Neural cell (in vitro differentiated cells): ENCODE measurements around the gene KRT74. TPM values are rescaled to one million over a fixed set of nuclear protein-coding genes. Genes with fewer than 3 reads are reported as not detected.

ENCODE experiments used
- H2AFZ ChIP-seq: fragments of 200-600, 300-800 bp; sonication (generic), shearing (Covaris generic); 2 replicates; pipeline ENCODE4 v1.6.0; 2014; ENCODE audit warnings: low read depth, mild to moderate bottlenecking, antibody characterized with exemption, low read length, moderate library complexity
- H3F3A ChIP-seq: fragments of 200-600 bp; shearing (Covaris generic); 2 replicates; pipeline ENCODE4 v1.6.1; 2016; ENCODE audit warnings: mild to moderate bottlenecking, moderate library complexity, mixed read lengths, antibody characterized with exemption, low read length; ENCODE audit not compliant: insufficient read depth, poor library complexity, severe bottlenecking
- H3K27ac ChIP-seq: fragments of 200-600, 300-800 bp; sonication (generic), shearing (Covaris generic); 2 replicates; pipeline ENCODE4 v1.5.1; 2014; ENCODE audit warnings: mild to moderate bottlenecking, low read length, moderate library complexity
- H3K27me3 ChIP-seq: fragments of 300-800, 200-600 bp; sonication (generic), shearing (Covaris generic); 2 replicates; pipeline ENCODE4 v1.6.0; 2014; ENCODE audit warnings: mild to moderate bottlenecking, low read depth, low read length, moderate library complexity; ENCODE audit not compliant: insufficient read depth
- H3K36me3 ChIP-seq: fragments of 300-800, 200-600 bp; sonication (generic), shearing (Covaris generic); 2 replicates; pipeline ENCODE4 v1.5.1; 2014; ENCODE audit warnings: mild to moderate bottlenecking, antibody characterized with exemption, low read length, moderate library complexity; ENCODE audit not compliant: insufficient read depth
- H3K4me2 ChIP-seq: fragments of 300-800, 200-600 bp; sonication (generic), shearing (Covaris generic); 2 replicates; pipeline ENCODE4 v1.6.0; 2014; ENCODE audit warnings: mild to moderate bottlenecking, low read length
- H3K4me3 ChIP-seq: fragments of 300-800, 200-600 bp; sonication (generic), shearing (Covaris generic); 2 replicates; pipeline ENCODE4 v1.5.1; 2014; ENCODE audit warnings: mild to moderate bottlenecking, low read length, moderate library complexity
- H3K79me2 ChIP-seq: fragments of 200-600 bp; shearing (Covaris generic); replicated peaks from 2 replicates; pipeline ENCODE4 v1.6.0; 2014; ENCODE audit warnings: mild to moderate bottlenecking, low read length, moderate library complexity; ENCODE audit not compliant: insufficient read depth
- H3K9ac ChIP-seq: fragments of 300-800, 200-600 bp; sonication (generic), shearing (Covaris generic); 2 replicates; pipeline ENCODE4 v1.6.1; 2016; ENCODE audit warnings: mild to moderate bottlenecking, low read length, mixed read lengths
- H3K9me2 ChIP-seq: fragments of 200-600 bp; shearing (Covaris generic); 2 replicates; pipeline ENCODE4 v1.6.1; 2016; ENCODE audit warnings: mild to moderate bottlenecking, low read length, mixed read lengths; ENCODE audit not compliant: insufficient read depth
- H3K9me3 ChIP-seq: fragments of 200-600, 300-800 bp; sonication (generic), shearing (Covaris generic); 2 replicates; pipeline ENCODE4 v1.6.1; 2016; ENCODE audit warnings: mild to moderate bottlenecking, mixed run types, low read length, moderate library complexity, mixed read lengths
- H4K20me1 ChIP-seq: fragments of 200-600 bp; shearing (Covaris generic); 2 replicates; pipeline ENCODE4 v1.6.1; 2016; ENCODE audit warnings: mild to moderate bottlenecking, mixed run types; ENCODE audit not compliant: insufficient read depth
- EP300 ChIP-seq: fragments of 450-650 bp; conservative IDR thresholded peaks from 2 replicates; pipeline ENCODE4 v1.6.1; 2014; ENCODE audit warnings: antibody characterized with exemption, mild to moderate bottlenecking, moderate library complexity; ENCODE audit not compliant: poor library complexity, severe bottlenecking
- EZH2 ChIP-seq: fragments of 200-600, 300-800 bp; shearing (Covaris generic), sonication (generic); IDR thresholded peaks from 2 replicates; pipeline ENCODE4 v1.6.1; 2014; ENCODE audit warnings: antibody characterized with exemption, low read length, borderline replicate concordance, mild to moderate bottlenecking; ENCODE audit not compliant: insufficient read depth, poor library complexity, severe bottlenecking
- MXI1 ChIP-seq: fragments of 450-650 bp; conservative IDR thresholded peaks from 2 replicates; pipeline ENCODE4 v1.6.1; 2014; ENCODE audit warnings: antibody characterized with exemption, mild to moderate bottlenecking; ENCODE audit not compliant: poor library complexity, severe bottlenecking
- POLR2AphosphoS5 ChIP-seq: IDR thresholded peaks from 2 replicates; pipeline ENCODE4 v1.6.1; 2012
- RAD21 ChIP-seq: fragments of 450-650 bp; conservative IDR thresholded peaks from 2 replicates; pipeline ENCODE4 v1.6.1; 2014; ENCODE audit warnings: antibody characterized with exemption, mild to moderate bottlenecking, moderate library complexity
- SMC3 ChIP-seq: fragments of 450-650 bp; conservative IDR thresholded peaks from 2 replicates; pipeline ENCODE4 v1.6.1; 2014; ENCODE audit warnings: antibody characterized with exemption, mild to moderate bottlenecking, moderate library complexity; ENCODE audit not compliant: poor library complexity
- TAF1 ChIP-seq: IDR thresholded peaks from 2 replicates; pipeline ENCODE4 v1.6.1; 2012; ENCODE audit warnings: low read depth
- polyA plus RNA-seq: library from polyadenylated mRNA; depleted of rRNA; stranded (reverse); fragments of >200 nt; gene quantifications from 2 replicates; pipeline ENCODE4 v1.2.3, GENCODE V29; 2014
- TF ChIP-seq, protein P1 (sequence below): IDR thresholded peaks from 2 replicates; pipeline ENCODE4 v1.6.1; 2012; ENCODE audit warnings: borderline replicate concordance
- TF ChIP-seq, protein P2 (sequence below): fragments of 450-650 bp; IDR thresholded peaks from 2 replicates; pipeline ENCODE4 v1.5.1; 2014; ENCODE audit warnings: antibody characterized with exemption, mild to moderate bottlenecking, moderate library complexity; ENCODE audit not compliant: poor library complexity, severe bottlenecking

Gene KRT74
- polyA plus RNA-seq, 1 donor from 2014 or later: not detected

DNA sequence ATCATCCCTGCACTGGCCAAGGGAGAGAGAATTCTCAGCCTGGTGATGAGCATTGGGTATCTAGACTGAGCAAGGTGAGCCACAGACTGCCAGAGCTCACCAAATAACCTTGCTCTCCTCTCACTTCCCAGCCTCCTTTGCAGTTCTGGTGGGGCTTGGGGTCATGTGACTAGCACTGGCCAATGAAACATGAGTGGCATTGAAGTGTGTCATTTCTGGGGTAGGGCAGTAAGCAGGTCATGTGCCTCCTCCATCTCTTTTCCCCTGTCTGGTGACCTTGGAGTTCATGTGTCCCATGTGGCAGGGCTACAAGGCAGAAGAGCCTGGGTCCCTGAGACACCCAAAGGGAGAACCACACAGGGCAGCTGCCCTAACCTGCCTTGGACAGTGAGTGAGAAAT lies 31.2 kb upstream of the KRT74 start:
- Histone ChIP-seq H3K4me2 (no peak overlapping the region), H3K27me3 (no peaks in the 10 kb centered on the region), H3K27ac (no peak overlapping the region), H3K79me2 (no peaks in the 10 kb centered on the region), H3F3A (no peaks in the 10 kb centered on the region), H3K9ac (no peak overlapping the region), H2AFZ (no peak overlapping the region), H3K9me3 (no peaks in the 10 kb centered on the region), H3K4me3 (no peak overlapping the region), H4K20me1 (no peaks in the 10 kb centered on the region), H3K36me3 (no peaks in the 10 kb centered on the region), H3K9me2 (no peaks in the 10 kb centered on the region)
- TF ChIP-seq, protein P1, sequence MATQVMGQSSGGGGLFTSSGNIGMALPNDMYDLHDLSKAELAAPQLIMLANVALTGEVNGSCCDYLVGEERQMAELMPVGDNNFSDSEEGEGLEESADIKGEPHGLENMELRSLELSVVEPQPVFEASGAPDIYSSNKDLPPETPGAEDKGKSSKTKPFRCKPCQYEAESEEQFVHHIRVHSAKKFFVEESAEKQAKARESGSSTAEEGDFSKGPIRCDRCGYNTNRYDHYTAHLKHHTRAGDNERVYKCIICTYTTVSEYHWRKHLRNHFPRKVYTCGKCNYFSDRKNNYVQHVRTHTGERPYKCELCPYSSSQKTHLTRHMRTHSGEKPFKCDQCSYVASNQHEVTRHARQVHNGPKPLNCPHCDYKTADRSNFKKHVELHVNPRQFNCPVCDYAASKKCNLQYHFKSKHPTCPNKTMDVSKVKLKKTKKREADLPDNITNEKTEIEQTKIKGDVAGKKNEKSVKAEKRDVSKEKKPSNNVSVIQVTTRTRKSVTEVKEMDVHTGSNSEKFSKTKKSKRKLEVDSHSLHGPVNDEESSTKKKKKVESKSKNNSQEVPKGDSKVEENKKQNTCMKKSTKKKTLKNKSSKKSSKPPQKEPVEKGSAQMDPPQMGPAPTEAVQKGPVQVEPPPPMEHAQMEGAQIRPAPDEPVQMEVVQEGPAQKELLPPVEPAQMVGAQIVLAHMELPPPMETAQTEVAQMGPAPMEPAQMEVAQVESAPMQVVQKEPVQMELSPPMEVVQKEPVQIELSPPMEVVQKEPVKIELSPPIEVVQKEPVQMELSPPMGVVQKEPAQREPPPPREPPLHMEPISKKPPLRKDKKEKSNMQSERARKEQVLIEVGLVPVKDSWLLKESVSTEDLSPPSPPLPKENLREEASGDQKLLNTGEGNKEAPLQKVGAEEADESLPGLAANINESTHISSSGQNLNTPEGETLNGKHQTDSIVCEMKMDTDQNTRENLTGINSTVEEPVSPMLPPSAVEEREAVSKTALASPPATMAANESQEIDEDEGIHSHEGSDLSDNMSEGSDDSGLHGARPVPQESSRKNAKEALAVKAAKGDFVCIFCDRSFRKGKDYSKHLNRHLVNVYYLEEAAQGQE: no peak
- TF ChIP-seq SMC3: no peak
- TF ChIP-seq EZH2: no peak
- TF ChIP-seq TAF1: no peak
- TF ChIP-seq EP300: no peak
- TF ChIP-seq RAD21: no peak
- TF ChIP-seq, protein P2, sequence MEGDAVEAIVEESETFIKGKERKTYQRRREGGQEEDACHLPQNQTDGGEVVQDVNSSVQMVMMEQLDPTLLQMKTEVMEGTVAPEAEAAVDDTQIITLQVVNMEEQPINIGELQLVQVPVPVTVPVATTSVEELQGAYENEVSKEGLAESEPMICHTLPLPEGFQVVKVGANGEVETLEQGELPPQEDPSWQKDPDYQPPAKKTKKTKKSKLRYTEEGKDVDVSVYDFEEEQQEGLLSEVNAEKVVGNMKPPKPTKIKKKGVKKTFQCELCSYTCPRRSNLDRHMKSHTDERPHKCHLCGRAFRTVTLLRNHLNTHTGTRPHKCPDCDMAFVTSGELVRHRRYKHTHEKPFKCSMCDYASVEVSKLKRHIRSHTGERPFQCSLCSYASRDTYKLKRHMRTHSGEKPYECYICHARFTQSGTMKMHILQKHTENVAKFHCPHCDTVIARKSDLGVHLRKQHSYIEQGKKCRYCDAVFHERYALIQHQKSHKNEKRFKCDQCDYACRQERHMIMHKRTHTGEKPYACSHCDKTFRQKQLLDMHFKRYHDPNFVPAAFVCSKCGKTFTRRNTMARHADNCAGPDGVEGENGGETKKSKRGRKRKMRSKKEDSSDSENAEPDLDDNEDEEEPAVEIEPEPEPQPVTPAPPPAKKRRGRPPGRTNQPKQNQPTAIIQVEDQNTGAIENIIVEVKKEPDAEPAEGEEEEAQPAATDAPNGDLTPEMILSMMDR: no peak
- TF ChIP-seq MXI1: no peak
- no peak for TF ChIP-seq POLR2AphosphoS5

DNA sequence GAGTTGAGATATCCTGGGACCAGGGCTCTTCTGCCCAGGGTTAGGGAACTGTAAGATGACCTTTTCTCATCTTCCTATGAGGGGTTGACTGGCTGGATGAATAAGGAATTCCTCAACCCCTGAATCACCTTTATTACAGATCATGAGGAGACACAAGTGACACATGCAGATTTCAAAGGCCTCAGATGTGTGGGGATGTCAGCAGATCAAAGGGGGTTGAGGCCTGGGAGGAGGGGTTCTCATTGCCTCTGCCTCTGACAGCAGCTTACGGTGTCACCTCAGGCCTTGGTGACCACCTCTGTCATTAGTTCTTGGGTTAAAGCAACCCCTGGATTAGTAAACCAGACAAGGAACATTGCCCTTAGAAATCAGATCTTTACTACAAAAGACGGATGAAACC lies 29.7 kb upstream of the KRT74 start:
- no peaks in the 10 kb centered on the region for H3K9me2 ChIP-seq
- H3K27ac ChIP-seq: no peak overlapping the region
- H3K9ac ChIP-seq: no peak overlapping the region
- no peak overlapping the region for H3K4me2 ChIP-seq
- no peaks in the 10 kb centered on the region for H4K20me1 ChIP-seq
- no peak overlapping the region for H3K4me3 ChIP-seq
- H3K36me3 ChIP-seq: no peaks in the 10 kb centered on the region
- H3K9me3 ChIP-seq: no peaks in the 10 kb centered on the region
- no peak for TF ChIP-seq EZH2
- TF ChIP-seq MXI1: no peak
- no peak for TF ChIP-seq SMC3
- TF ChIP-seq POLR2AphosphoS5: no peak
- no peak for TF ChIP-seq RAD21
- no peak for TF ChIP-seq TAF1
- TF ChIP-seq, protein P2: no peak
- TF ChIP-seq, protein P1: no peak
- no peak for TF ChIP-seq EP300
- H3K79me2 ChIP-seq: no peaks in the 10 kb centered on the region
- H3K27me3 ChIP-seq: no peaks in the 10 kb centered on the region
- no peak overlapping the region for H2AFZ ChIP-seq
- no peaks in the 10 kb centered on the region for H3F3A ChIP-seq
